Uterus (tissue), 4 donors: ENCODE results near the gene DDIT3. TPM values are rescaled to one million over a fixed set of nuclear protein-coding genes. Genes with fewer than 3 reads are reported as not detected.

Source experiments
- DNase-seq, 2 donors: peaks; one replicate each; pipeline ENCODE4 v3.0.0-alpha.2; 2019 to 2020
- H3K27ac ChIP-seq, 2 donors: fragments of 200-600 bp; sonication (generic); 1 replicate in 1 of 2; 2 replicates in 1 of 2; pipeline ENCODE4 v1.5.1; 2016 to 2018
- H3K27me3 ChIP-seq, 2 donors: fragments of 200-600 bp; sonication (generic); one replicate each; pipeline ENCODE4 v1.5.1; 2018 to 2019; ENCODE audit warnings: control low read depth in 1 of 2
- H3K36me3 ChIP-seq, 2 donors: fragments of 200-600 bp; sonication (generic); one replicate each; pipeline ENCODE4 v1.5.1; 2019; ENCODE audit warnings: control low read depth in 1 of 2
- H3K4me1 ChIP-seq, 2 donors: fragments of 200-600 bp; sonication (generic); one replicate each; pipeline ENCODE4 v1.5.1; 2018 to 2019; ENCODE audit warnings: control low read depth in 1 of 2
- H3K4me3 ChIP-seq, 2 donors: fragments of 200-600 bp; sonication (generic); 1 replicate in 1 of 2; 2 replicates in 1 of 2; pipeline ENCODE4 v1.5.1; 2018 to 2019; ENCODE audit warnings: mild to moderate bottlenecking in 1 of 2
- H3K9me3 ChIP-seq, 2 donors: fragments of 200-600 bp; sonication (generic); one replicate each; pipeline ENCODE4 v1.5.1; 2019; ENCODE audit warnings: control low read depth in 1 of 2
- CTCF ChIP-seq, 4 experiments: fragments of 200-600 bp in 2 of 4; fragments of 450-650 bp in 2 of 4; sonication (generic) in 2 of 4; IDR thresholded peaks; one replicate each; pipeline ENCODE4 v1.5.1; 2016 to 2019; ENCODE audit warnings: antibody characterized with exemption in 4 of 4, mild to moderate bottlenecking in 2 of 4, moderate library complexity in 1 of 4
- POLR2A ChIP-seq, 2 donors: fragments of 450-650 bp; IDR thresholded peaks; one replicate each; pipeline ENCODE4 v1.6.1; 2016; ENCODE audit warnings: antibody characterized with exemption in 2 of 2, mild to moderate bottlenecking in 1 of 2, moderate library complexity in 1 of 2
- intact Hi-C: fragments of 100-400 bp; cut with DNase I; formaldehyde crosslinking; loops from one replicate; pipeline ENCODE4 v1.15.1; 2023; ENCODE audit warnings: low total_unique reads
- total RNA-seq, 4 donors: library from RNA; depleted of rRNA in 3 of 4; stranded (reverse); fragments of >200 nt in 3 of 4; gene quantifications; one replicate each; pipeline versions ENCODE4 v1.1.0 to v1.2.4, GENCODE V29; 2014 to 2023
- donor health status: DM: yes; HTN: yes; CAD: no.

The DDIT3 gene
- total RNA-seq, 4 donors from 2014 or later, result 2.3 to 28.2 (median 9.8) TPM

- no peak overlapping the region for H3K27ac ChIP-seq
- H3K4me3 ChIP-seq, result no peak overlapping the region
- no peaks in the 10 kb centered on the region for H3K9me3 ChIP-seq
- TF ChIP-seq CTCF (IDR thresholded peaks at IDR 0.05) (no peak), POLR2A (IDR thresholded peaks at IDR 0.05) (no peak)
- H3K4me1 ChIP-seq, result peaks cover under 1 to 5% of the 10 kb centered on the region in 2 donors
- H3K36me3 ChIP-seq, result no peaks in the 10 kb centered on the region
- intact Hi-C loops, result no loop called here
- no peaks in the 10 kb centered on the region for H3K27me3 ChIP-seq
- DNase-seq, result no peak
These were observed 9.5 kb upstream of the DDIT3 start for GRCh38 chr12:57529831-57530230.

- no peak for DNase-seq
- Histone ChIP-seq H3K9me3 (no peaks in the 10 kb centered on the region), H3K4me1 (peaks cover 4 to 13% of the 10 kb centered on the region in 2 donors), H3K4me3 (no peak overlapping the region), H3K27ac (no peak overlapping the region), H3K27me3 (no peaks in the 10 kb centered on the region), H3K36me3 (no peaks in the 10 kb centered on the region)
- TF ChIP-seq POLR2A (IDR thresholded peaks at IDR 0.05), result no peak
- no peak for TF ChIP-seq CTCF (IDR thresholded peaks at IDR 0.05)
- intact Hi-C loops, result no loop called here
These were observed 8.7 kb upstream of the DDIT3 start for GRCh38 chr12:57528831-57529555.

- DNase-seq, result no peak
- TF ChIP-seq CTCF (IDR thresholded peaks at IDR 0.05) (no peak), POLR2A (IDR thresholded peaks at IDR 0.05) (no peak)
- Histone ChIP-seq H3K36me3 (no peaks in the 10 kb centered on the region), H3K27me3 (no peaks in the 10 kb centered on the region), H3K27ac (no peak overlapping the region), H3K4me1 (peaks cover 4 to 19% of the 10 kb centered on the region in 2 donors), H3K4me3 (no peak overlapping the region), H3K9me3 (no peaks in the 10 kb centered on the region)
- intact Hi-C loops, result no loop called here
These were observed 7.9 kb upstream of the DDIT3 start for GRCh38 chr12:57528176-57528575.

GRCh38 chr12:57527184-57527583 lies 6.9 kb upstream of the DDIT3 start:
- H3K36me3 ChIP-seq, result no peaks in the 10 kb centered on the region

More at GRCh38 chr12:57527184-57527583, 6.9 kb upstream of the DDIT3 start:
- DNase-seq, result no peak
- H3K9me3 ChIP-seq, result no peaks in the 10 kb centered on the region
- H3K27me3 ChIP-seq, result no peaks in the 10 kb centered on the region
- H3K4me1 ChIP-seq, result peaks cover 4 to 19% of the 10 kb centered on the region in 2 donors
- H3K27ac ChIP-seq, result no peak overlapping the region
- intact Hi-C loops, result no loop called here
- no peak overlapping the region for H3K4me3 ChIP-seq
- TF ChIP-seq CTCF (IDR thresholded peaks at IDR 0.05) (no peak), POLR2A (IDR thresholded peaks at IDR 0.05) (no peak)
